Keratinocyte (primary cell): Measurements from ENCODE around the gene GHRH. TPM values are rescaled to one million over a fixed set of nuclear protein-coding genes. Genes with fewer than 3 reads are reported as not detected.

Experiments
- DNase-seq: peaks from one replicate; pipeline ENCODE4 v3.0.0-alpha.2; 2011; ENCODE audit warnings: low read depth, missing footprints, low spot score
- FAIRE-seq: peaks from 2 replicates; lab custom pipeline; 2011; peaks lifted over from hg19 to GRCh38; lab: Jason Lieb, UNC
- H2AFZ ChIP-seq: 2 replicates; pipeline ENCODE4 v1.6.0; 2012; ENCODE audit warnings: low read length, control low read depth, inconsistent platforms; ENCODE audit not compliant: control insufficient read depth
- H3K27ac ChIP-seq: 2 replicates; pipeline ENCODE4 v1.5.1; 2011; ENCODE audit warnings: low read length; ENCODE audit not compliant: control insufficient read depth, insufficient read depth
- H3K27me3 ChIP-seq: 3 replicates; pipeline ENCODE4 v1.6.0; 2011; ENCODE audit warnings: low read length; ENCODE audit not compliant: control insufficient read depth, insufficient read depth; ENCODE audit errors: extremely low read depth
- H3K36me3 ChIP-seq, 2 experiments: 2 replicates in 1 of 2; 3 replicates in 1 of 2; pipeline ENCODE4 v1.5.1; 2011; ENCODE audit warnings: low read length in 2 of 2, mild to moderate bottlenecking in 1 of 2; ENCODE audit not compliant: control insufficient read depth in 2 of 2, insufficient read depth in 2 of 2; ENCODE audit errors: extremely low read depth in 1 of 2
- H3K4me1 ChIP-seq: 3 replicates; pipeline ENCODE4 v1.5.1; 2011; ENCODE audit warnings: low read length; ENCODE audit not compliant: control insufficient read depth, insufficient read depth; ENCODE audit errors: extremely low read depth
- H3K4me2 ChIP-seq: 3 replicates; pipeline ENCODE4 v1.6.0; 2011; ENCODE audit warnings: low read depth, low read length; ENCODE audit not compliant: control insufficient read depth, insufficient read depth; ENCODE audit errors: extremely low read depth
- H3K4me3 ChIP-seq, 3 experiments: fragments of 200-600 bp in 1 of 3; sonication (generic) in 1 of 3; 2 replicates in 2 of 3; 3 replicates in 1 of 3; pipeline ENCODE4 v1.5.1; 2011 to 2016; ENCODE audit warnings: low read length in 3 of 3, mild to moderate bottlenecking in 3 of 3, control low read depth in 2 of 3, inconsistent platforms in 1 of 3, low read depth in 1 of 3, mixed read lengths in 1 of 3, mixed run types in 1 of 3, moderate library complexity in 1 of 3; ENCODE audit not compliant: control insufficient read depth in 2 of 3, insufficient read depth in 2 of 3; ENCODE audit errors: extremely low read depth in 1 of 3
- H3K79me2 ChIP-seq: 2 replicates; pipeline ENCODE4 v1.6.0; 2012; ENCODE audit warnings: low read length; ENCODE audit not compliant: control insufficient read depth, insufficient read depth
- H3K9ac ChIP-seq: 3 replicates; pipeline ENCODE4 v1.6.0; 2011; ENCODE audit warnings: low read length; ENCODE audit not compliant: control insufficient read depth, insufficient read depth; ENCODE audit errors: extremely low read depth
- H3K9me1 ChIP-seq: 3 replicates; pipeline ENCODE4 v1.6.0; 2011; ENCODE audit warnings: low read length; ENCODE audit not compliant: control insufficient read depth, insufficient read depth; ENCODE audit errors: extremely low read depth
- H3K9me3 ChIP-seq: 2 replicates; pipeline ENCODE4 v1.5.1; 2012; ENCODE audit warnings: low read depth, low read length; ENCODE audit not compliant: control insufficient read depth
- H4K20me1 ChIP-seq: 3 replicates; pipeline ENCODE4 v1.6.0; 2011; ENCODE audit warnings: low read length; ENCODE audit not compliant: control insufficient read depth, insufficient read depth; ENCODE audit errors: extremely low read depth
- CTCF ChIP-seq, 3 experiments: IDR thresholded peaks in 1 of 3; conservative IDR thresholded peaks in 1 of 3; optimal IDR thresholded peaks in 1 of 3; 2 replicates in 2 of 3; 3 replicates in 1 of 3; pipeline versions ENCODE3 to v1.5.1; 2011; ENCODE audit warnings: low read length in 3 of 3, mild to moderate bottlenecking in 3 of 3, moderate library complexity in 2 of 3, control low read depth in 1 of 3, inconsistent platforms in 1 of 3; ENCODE audit not compliant: insufficient read depth in 2 of 3; ENCODE audit errors: extremely low read depth in 1 of 3
- EZH2 ChIP-seq: IDR thresholded peaks from one replicate; pipeline ENCODE4 v1.6.1; 2012; ENCODE audit warnings: inconsistent platforms, mild to moderate bottlenecking, low read length, moderate library complexity
- dilution Hi-C: fragments of 300-500 bp; cut with MboI; formaldehyde crosslinking; loops from one replicate; pipeline ENCODE4 v1.7.0; 2020; ENCODE audit warnings: low sequenced_read_pairs; ENCODE audit not compliant: extremely low pct_ligation_motif_present
- polyA plus RNA-seq, 5 experiments: library from polyadenylated mRNA; depleted of rRNA in 3 of 5; stranded (reverse) in 3 of 5; stranded (forward) in 1 of 5; unstranded in 1 of 5; fragments of >200 nt; gene quantifications; 1 replicate in 1 of 5; 2 replicates in 3 of 5; 3 replicates in 1 of 5; pipeline versions ENCODE4 v1.2.1 to v1.2.3, GENCODE V29; 2011 to 2012; ENCODE audit warnings: missing spikeins in 2 of 5, low read depth in 1 of 5, low replicate concordance in 1 of 5

The GHRH gene
- polyA plus RNA-seq, 1 donor (not counting 4 experiments of a cell fraction or from before 2014, with no cell fraction given): not detected

- peak overlapping the region; percentile 20 for H3K9ac ChIP-seq
- H3K9me3 ChIP-seq: no peaks in the 10 kb centered on the region
- H3K4me3 ChIP-seq: no peak overlapping the region
- dilution Hi-C loops: no loop called here
- H3K27me3 ChIP-seq: no peaks in the 10 kb centered on the region
- peaks cover 35% of the 10 kb centered on the region for H3K79me2 ChIP-seq
- FAIRE-seq (no peak), DNase-seq (no peak)
- TF ChIP-seq EZH2 (no peak), CTCF (optimal IDR thresholded peaks at IDR 0.05 in 1 of 3, IDR thresholded peaks at IDR 0.05 in 1 of 3, conservative IDR thresholded peaks at IDR 0.05 in 1 of 3; ENCODE audit: extremely low read depth in 1 of 3, insufficient read depth in 2 of 3, low read length in 3 of 3) (no peak)
- H4K20me1 ChIP-seq: no peaks in the 10 kb centered on the region
- H3K27ac ChIP-seq: peak overlapping the region; percentile 70
- H2AFZ ChIP-seq: no peak overlapping the region
- H3K4me2 ChIP-seq: peak overlapping the region; percentile 57
- H3K36me3 ChIP-seq: peaks cover 18 to 28% of the 10 kb centered on the region in 2 experiments
- H3K9me1 ChIP-seq: peaks cover 6% of the 10 kb centered on the region
- H3K4me1 ChIP-seq: peaks cover 54% of the 10 kb centered on the region
These were observed 36.8 kb upstream of the GHRH start for GRCh38 chr20:37298190-37298939.

GRCh38 chr20:37297066-37297736 lies 35.6 kb upstream of the GHRH start:
- peaks cover 46% of the 10 kb centered on the region for H3K79me2 ChIP-seq
- H3K9me3 ChIP-seq: no peaks in the 10 kb centered on the region
- H4K20me1 ChIP-seq: no peaks in the 10 kb centered on the region
- no peaks in the 10 kb centered on the region for H3K27me3 ChIP-seq
- peaks cover 18 to 32% of the 10 kb centered on the region in 2 experiments for H3K36me3 ChIP-seq
- dilution Hi-C loops: no loop called here
- peak overlapping the region in 1 of 3 experiments; percentile 37 for H3K4me3 ChIP-seq
- H3K4me1 ChIP-seq: peaks cover 58% of the 10 kb centered on the region
- FAIRE-seq: no peak
- H3K9me1 ChIP-seq: peaks cover 6% of the 10 kb centered on the region
- no peak for DNase-seq
- peak overlapping the region; percentile 98 for H3K27ac ChIP-seq
- H2AFZ ChIP-seq: no peak overlapping the region
- TF ChIP-seq EZH2: no peak
- no peak for TF ChIP-seq CTCF (optimal IDR thresholded peaks at IDR 0.05 in 1 of 3, IDR thresholded peaks at IDR 0.05 in 1 of 3, conservative IDR thresholded peaks at IDR 0.05 in 1 of 3; ENCODE audit: extremely low read depth in 1 of 3, insufficient read depth in 2 of 3, low read length in 3 of 3)
- peak overlapping the region; percentile 10 for H3K9ac ChIP-seq
- peak overlapping the region; percentile 98 for H3K4me2 ChIP-seq
